Vagina (tissue), 2 donors: ENCODE data around the gene TLR7. TPM values are rescaled to one million over a fixed set of nuclear protein-coding genes. Genes with fewer than 3 reads are reported as not detected.

Experiments
- DNase-seq, 2 donors: peaks; one replicate each; pipeline ENCODE4 v3.0.0-alpha.2; 2017; ENCODE audit errors: extremely low spot score in 2 of 2
- H3K27ac ChIP-seq: fragments of 200-600 bp; sonication (generic); one replicate; pipeline ENCODE4 v1.5.1; 2019
- H3K27me3 ChIP-seq: fragments of 200-600 bp; sonication (generic); one replicate; pipeline ENCODE4 v1.5.1; 2019
- H3K36me3 ChIP-seq, 2 donors: fragments of 200-600 bp; sonication (generic); one replicate each; pipeline ENCODE4 v1.5.1; 2017 to 2019
- H3K4me1 ChIP-seq: fragments of 200-600 bp; sonication (generic); one replicate; pipeline ENCODE4 v1.5.1; 2019
- H3K4me3 ChIP-seq, 2 donors: fragments of 200-600 bp; sonication (generic); 1 replicate in 1 of 2; 2 replicates in 1 of 2; pipeline ENCODE4 v1.5.1; 2016 to 2019
- H3K9me3 ChIP-seq: fragments of 200-600 bp; sonication (generic); one replicate; pipeline ENCODE4 v1.5.1; 2019
- POLR2A ChIP-seq, 2 donors: fragments of 450-650 bp; IDR thresholded peaks; one replicate each; pipeline ENCODE4 v1.6.1; 2017; ENCODE audit warnings: antibody characterized with exemption in 2 of 2, mild to moderate bottlenecking in 2 of 2, moderate library complexity in 2 of 2
- POLR2AphosphoS5 ChIP-seq, 2 donors: sonication (generic); formaldehyde crosslinking; IDR thresholded peaks; one replicate each; pipeline ENCODE4 v1.9.0; 2017; ENCODE audit warnings: antibody characterized with exemption in 2 of 2, mild to moderate bottlenecking in 2 of 2, low read depth in 1 of 2; ENCODE audit not compliant: insufficient read depth in 1 of 2
- intact Hi-C: fragments of 100-400 bp; cut with DNase I; formaldehyde crosslinking; loops from one replicate; pipeline ENCODE4 v1.15.1; 2023
- total RNA-seq: library from RNA; depleted of rRNA; stranded (reverse); fragments of >200 nt; gene quantifications from one replicate; pipeline ENCODE4 v1.2.3, GENCODE V29; 2016
- TF ChIP-seq, protein P1 (sequence below), 3 experiments: fragments of 450-650 bp in 2 of 3; fragments of 200-600 bp in 1 of 3; sonication (generic) in 1 of 3; IDR thresholded peaks; one replicate each; pipeline ENCODE4 v1.5.1; 2017 to 2019; ENCODE audit warnings: antibody characterized with exemption in 3 of 3, mild to moderate bottlenecking in 2 of 3, moderate library complexity in 2 of 3

The TLR7 gene
- total RNA-seq, 1 donor from 2014 or later: not detected

GRCh38 chrX:12920990-12921389 lies 54.1 kb downstream of the TLR7 start:
- intact Hi-C loops: no loop called here
- Histone ChIP-seq H3K27ac (no peak overlapping the region), H3K36me3 (no peaks in the 10 kb centered on the region), H3K4me3 (no peak overlapping the region), H3K9me3 (no peaks in the 10 kb centered on the region), H3K4me1 (no peaks in the 10 kb centered on the region), H3K27me3 (no peaks in the 10 kb centered on the region)
- TF ChIP-seq POLR2AphosphoS5 (IDR thresholded peaks at IDR 0.05; ENCODE audit: insufficient read depth in 1 of 2, low read depth in 1 of 2): no peak
- TF ChIP-seq, protein P1, sequence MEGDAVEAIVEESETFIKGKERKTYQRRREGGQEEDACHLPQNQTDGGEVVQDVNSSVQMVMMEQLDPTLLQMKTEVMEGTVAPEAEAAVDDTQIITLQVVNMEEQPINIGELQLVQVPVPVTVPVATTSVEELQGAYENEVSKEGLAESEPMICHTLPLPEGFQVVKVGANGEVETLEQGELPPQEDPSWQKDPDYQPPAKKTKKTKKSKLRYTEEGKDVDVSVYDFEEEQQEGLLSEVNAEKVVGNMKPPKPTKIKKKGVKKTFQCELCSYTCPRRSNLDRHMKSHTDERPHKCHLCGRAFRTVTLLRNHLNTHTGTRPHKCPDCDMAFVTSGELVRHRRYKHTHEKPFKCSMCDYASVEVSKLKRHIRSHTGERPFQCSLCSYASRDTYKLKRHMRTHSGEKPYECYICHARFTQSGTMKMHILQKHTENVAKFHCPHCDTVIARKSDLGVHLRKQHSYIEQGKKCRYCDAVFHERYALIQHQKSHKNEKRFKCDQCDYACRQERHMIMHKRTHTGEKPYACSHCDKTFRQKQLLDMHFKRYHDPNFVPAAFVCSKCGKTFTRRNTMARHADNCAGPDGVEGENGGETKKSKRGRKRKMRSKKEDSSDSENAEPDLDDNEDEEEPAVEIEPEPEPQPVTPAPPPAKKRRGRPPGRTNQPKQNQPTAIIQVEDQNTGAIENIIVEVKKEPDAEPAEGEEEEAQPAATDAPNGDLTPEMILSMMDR (IDR thresholded peaks at IDR 0.05): no peak
- TF ChIP-seq POLR2A (IDR thresholded peaks at IDR 0.05): no peak
- no peak for DNase-seq

DNA sequence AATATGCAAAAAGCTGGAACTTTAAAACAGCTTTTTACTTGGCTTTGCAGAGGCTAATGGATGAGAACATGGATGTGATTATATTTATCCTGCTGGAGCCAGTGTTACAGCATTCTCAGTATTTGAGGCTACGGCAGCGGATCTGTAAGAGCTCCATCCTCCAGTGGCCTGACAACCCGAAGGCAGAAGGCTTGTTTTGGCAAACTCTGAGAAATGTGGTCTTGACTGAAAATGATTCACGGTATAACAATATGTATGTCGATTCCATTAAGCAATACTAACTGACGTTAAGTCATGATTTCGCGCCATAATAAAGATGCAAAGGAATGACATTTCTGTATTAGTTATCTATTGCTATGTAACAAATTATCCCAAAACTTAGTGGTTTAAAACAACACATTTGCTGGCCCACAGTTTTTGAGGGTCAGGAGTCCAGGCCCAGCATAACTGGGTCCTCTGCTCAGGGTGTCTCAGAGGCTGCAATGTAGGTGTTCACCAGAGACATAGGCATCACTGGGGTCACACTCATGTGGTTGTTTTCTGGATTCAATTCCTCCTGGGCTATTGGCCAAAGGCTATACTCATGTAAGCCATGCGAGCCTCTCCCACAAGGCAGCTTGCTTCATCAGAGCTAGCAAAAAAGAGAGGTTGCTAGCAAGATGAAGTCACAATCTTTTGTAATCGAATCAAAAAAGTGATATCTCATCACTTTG lies 55.2 kb downstream of the TLR7 start:
- Histone ChIP-seq H3K4me1 (no peaks in the 10 kb centered on the region), H3K9me3 (no peaks in the 10 kb centered on the region), H3K36me3 (no peaks in the 10 kb centered on the region), H3K27ac (no peak overlapping the region), H3K4me3 (no peak overlapping the region), H3K27me3 (no peaks in the 10 kb centered on the region)
- no peak for DNase-seq
- intact Hi-C loops: no loop called here
- TF ChIP-seq, protein P1 (IDR thresholded peaks at IDR 0.05): no peak
- TF ChIP-seq POLR2A (IDR thresholded peaks at IDR 0.05) (no peak), POLR2AphosphoS5 (IDR thresholded peaks at IDR 0.05; ENCODE audit: insufficient read depth in 1 of 2, low read depth in 1 of 2) (no peak)

DNA sequence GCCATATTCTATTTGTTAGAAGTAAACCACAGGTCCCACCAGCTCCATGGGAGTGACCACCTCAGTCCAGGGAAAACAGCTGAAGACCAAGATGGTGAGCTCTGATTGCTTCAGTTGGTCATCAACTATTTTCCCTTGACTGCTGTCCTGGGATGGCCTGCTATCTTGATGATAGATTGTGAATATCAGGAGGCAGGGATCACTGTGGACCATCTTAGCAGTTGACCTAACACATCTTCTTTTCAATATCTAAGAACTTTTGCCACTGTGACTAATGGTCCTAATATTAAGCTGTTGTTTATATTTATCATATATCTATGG lies 55.7 kb downstream of the TLR7 start:
- H3K27ac ChIP-seq: no peak overlapping the region
- TF ChIP-seq, protein P1 (IDR thresholded peaks at IDR 0.05): no peak
- TF ChIP-seq POLR2AphosphoS5 (IDR thresholded peaks at IDR 0.05; ENCODE audit: insufficient read depth in 1 of 2, low read depth in 1 of 2) (no peak), POLR2A (IDR thresholded peaks at IDR 0.05) (no peak)
- H3K27me3 ChIP-seq: no peaks in the 10 kb centered on the region
- intact Hi-C loops: no loop called here
- no peaks in the 10 kb centered on the region for H3K36me3 ChIP-seq
- DNase-seq: no peak
- H3K4me1 ChIP-seq: no peaks in the 10 kb centered on the region
- H3K9me3 ChIP-seq: no peaks in the 10 kb centered on the region
- no peak overlapping the region for H3K4me3 ChIP-seq

GRCh38 chrX:12929701-12930100 lies 62.8 kb downstream of the TLR7 start:
- H3K4me1 ChIP-seq: no peaks in the 10 kb centered on the region
- H3K4me3 ChIP-seq: no peak overlapping the region
- H3K27ac ChIP-seq: no peak overlapping the region
- intact Hi-C loops: no loop called here
- H3K27me3 ChIP-seq: no peaks in the 10 kb centered on the region
- TF ChIP-seq POLR2AphosphoS5 (IDR thresholded peaks at IDR 0.05; ENCODE audit: insufficient read depth in 1 of 2, low read depth in 1 of 2): no peak
- TF ChIP-seq POLR2A (IDR thresholded peaks at IDR 0.05): no peak
- DNase-seq: no peak
- H3K9me3 ChIP-seq: no peaks in the 10 kb centered on the region
- no peaks in the 10 kb centered on the region for H3K36me3 ChIP-seq

DNA sequence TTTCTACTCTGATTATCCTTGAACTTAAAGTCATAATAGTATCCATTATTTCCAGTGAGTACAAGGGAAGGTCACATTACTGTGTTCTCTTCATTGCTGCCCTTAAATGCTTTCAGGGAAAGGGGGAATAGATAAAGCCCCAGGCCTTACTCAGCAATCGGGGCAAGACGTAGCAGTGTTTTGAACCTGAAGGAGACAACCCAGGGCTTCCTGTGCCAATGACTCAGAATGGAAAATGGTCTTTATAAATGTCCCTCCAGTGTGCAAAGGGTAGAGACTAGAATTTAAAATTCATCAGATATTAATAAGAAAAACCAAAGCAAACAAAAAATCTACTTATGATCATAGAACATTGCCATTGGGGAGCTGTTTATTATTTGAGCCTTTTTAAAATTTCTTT lies 63.3 kb downstream of the TLR7 start:
- no peak overlapping the region for H3K27ac ChIP-seq
- TF ChIP-seq, protein P1 (IDR thresholded peaks at IDR 0.05): no peak
- TF ChIP-seq POLR2A (IDR thresholded peaks at IDR 0.05) (no peak), POLR2AphosphoS5 (IDR thresholded peaks at IDR 0.05; ENCODE audit: insufficient read depth in 1 of 2, low read depth in 1 of 2) (no peak)
- DNase-seq: no peak
- no peaks in the 10 kb centered on the region for H3K36me3 ChIP-seq
- no peaks in the 10 kb centered on the region for H3K4me1 ChIP-seq
- no peak overlapping the region for H3K4me3 ChIP-seq
- no peaks in the 10 kb centered on the region for H3K9me3 ChIP-seq
- H3K27me3 ChIP-seq: no peaks in the 10 kb centered on the region
- intact Hi-C loops: no loop called here
